A549 treated with DMSO at 1 μM for 4 hours (cell line): ENCODE data around the gene ZNF142. TPM values are rescaled to one million over a fixed set of nuclear protein-coding genes. Genes with fewer than 3 reads are reported as not detected.

Experiments used
- total RNA-seq: library from RNA; stranded (reverse); fragments of 200-300 nt; extraction: Qiagen RNA extraction; gene quantifications from 5 replicates; pipeline ENCODE4 v1.2.3, GENCODE V29; 2022; ENCODE audit warnings: low read depth

ZNF142 gene
- 15.5 to 21.3 TPM (median 19.5 TPM) in 5 replicates for total RNA-seq

GRCh38 chr2:218659258-218659987 is at the start of gene ZNF142, which contains the start of gene BCS1L:
ZNF142 (minus strand) TSS chr2:218659623; CDS start chr2:218656429, 3,194 bp downstream.
BCS1L (plus strand) TSS chr2:218659683; CDS start chr2:218660988, 1,305 bp downstream.

GRCh38 chr2:218671654-218672566 is 12.5 kb upstream of the ZNF142 start, which contains the start of the genes RNF25 and STK36:
RNF25 (minus strand) TSS chr2:218672002; CDS start chr2:218671970, 32 bp downstream.
STK36 (plus strand) TSS chr2:218672086; CDS start chr2:218672830, 744 bp downstream.

DNA sequence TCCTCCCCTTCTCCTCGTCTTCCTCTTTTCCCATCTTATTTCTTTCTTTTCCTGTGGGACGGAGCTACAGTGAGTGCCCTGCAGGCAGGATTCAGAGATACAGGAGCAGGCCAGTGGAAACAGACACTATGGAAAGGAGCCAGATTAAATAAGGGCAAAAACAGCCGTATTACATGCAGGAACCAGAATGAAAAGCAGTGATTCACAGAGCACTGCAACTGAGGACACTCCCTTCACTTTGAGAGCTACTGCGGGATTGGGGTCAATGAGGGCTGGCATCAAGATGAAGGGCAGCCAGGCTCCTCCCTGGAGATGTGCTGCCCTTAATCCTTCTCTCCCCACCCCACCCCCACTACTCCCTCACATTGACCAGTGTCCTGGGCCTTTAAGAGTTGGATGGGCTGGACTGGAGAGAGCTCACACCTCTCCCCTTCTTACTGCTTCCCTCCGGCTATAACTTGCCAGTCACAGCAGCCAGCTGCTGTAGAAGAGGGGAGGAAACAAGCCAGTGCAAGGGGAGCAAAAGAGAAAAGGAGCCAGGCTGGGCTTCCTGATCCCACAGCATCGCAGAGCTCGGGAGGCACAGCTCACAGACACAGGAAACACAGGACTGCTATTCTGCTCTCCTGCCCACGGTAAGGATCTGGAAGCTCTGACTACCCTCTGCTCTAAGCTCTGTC is 51.8 kb downstream of the ZNF142 start, which contains the start of gene PLCD4:
Gene PLCD4 (plus strand): TSS at position 464 of the 680 bp plus-strand sequence. CDS start 7,841 bp downstream, outside the sequence.

Other genes with a start within 250 kb of the ZNF142 start
- gene VIL1, start 240.5 kb downstream of the ZNF142 start, total RNA-seq: 0.16 to 0.33 TPM (median 0.18 TPM) in 5 replicates
- gene USP37, start 91.3 kb downstream of the ZNF142 start, total RNA-seq: 4.8 to 7.4 TPM (median 6.3 TPM) in 5 replicates
- gene CNOT9, start 90.8 kb downstream of the ZNF142 start, total RNA-seq: 41.8 to 53.3 TPM (median 49.7 TPM) in 5 replicates
- 0.26 to 0.69 TPM (median 0.31 TPM) in 5 replicates for gene PLCD4, start 51.7 kb downstream of the ZNF142 start, total RNA-seq
- 38.3 to 50.3 TPM (median 44.1 TPM) in 5 replicates for gene BCS1L, start 60 bp upstream of the ZNF142 start, total RNA-seq
- gene RNF25, start 12.4 kb upstream of the ZNF142 start, total RNA-seq: 39.0 to 58.2 TPM (median 47.7 TPM) in 5 replicates
- gene STK36, start 12.5 kb upstream of the ZNF142 start, total RNA-seq: 7.7 to 16.1 TPM (median 13.8 TPM) in 5 replicates
- 25.3 to 30.7 TPM (median 28.6 TPM) in 5 replicates for gene TTLL4, start 51.2 kb upstream of the ZNF142 start, total RNA-seq
- 0.03 to 0.34 TPM (median 0.19 TPM) in 4 of 5 replicates, not detected in the other for gene CYP27A1, start 122.5 kb upstream of the ZNF142 start, total RNA-seq
- not detected in 5 replicates for gene PRKAG3, start 172.2 kb upstream of the ZNF142 start, total RNA-seq
- 0.05 to 0.15 TPM (median 0.10 TPM) in 4 of 5 replicates, not detected in the other for gene WNT6, start 200.2 kb upstream of the ZNF142 start, total RNA-seq
- gene WNT10A, start 221.2 kb upstream of the ZNF142 start, total RNA-seq: 0.11 TPM in 1 of 5 replicates, not detected in the others